ENCODE results near the gene RND1.

The RND1 gene

GRCh38 chr12:48810903-48811431 lies 54.7 kb downstream of the RND1 start:
- DNase-seq (ENCODE audit: low spot score): no peak
- TF ChIP-seq CTCF (IDR thresholded peaks at IDR 0.05; ENCODE audit: poor library complexity, severe bottlenecking): no peak
- no peaks in the 10 kb centered on the region for H3K9me3 ChIP-seq (ENCODE audit: severe bottlenecking)
- no peaks in the 10 kb centered on the region for H3K27me3 ChIP-seq (ENCODE audit: insufficient read depth, poor library complexity, severe bottlenecking)
- H3K4me1 ChIP-seq (ENCODE audit: insufficient read depth, poor library complexity, severe bottlenecking): no peaks in the 10 kb centered on the region
- H3K4me3 ChIP-seq (ENCODE audit: severe bottlenecking): no peak overlapping the region
- H3K36me3 ChIP-seq (ENCODE audit: low read depth): no peaks in the 10 kb centered on the region
- ATAC-seq (ENCODE audit: low read depth): peak; percentile 19; the same call in 2 of the 3 replicates
- H3K27ac ChIP-seq (ENCODE audit: poor library complexity, severe bottlenecking): no peak overlapping the region

DNA sequence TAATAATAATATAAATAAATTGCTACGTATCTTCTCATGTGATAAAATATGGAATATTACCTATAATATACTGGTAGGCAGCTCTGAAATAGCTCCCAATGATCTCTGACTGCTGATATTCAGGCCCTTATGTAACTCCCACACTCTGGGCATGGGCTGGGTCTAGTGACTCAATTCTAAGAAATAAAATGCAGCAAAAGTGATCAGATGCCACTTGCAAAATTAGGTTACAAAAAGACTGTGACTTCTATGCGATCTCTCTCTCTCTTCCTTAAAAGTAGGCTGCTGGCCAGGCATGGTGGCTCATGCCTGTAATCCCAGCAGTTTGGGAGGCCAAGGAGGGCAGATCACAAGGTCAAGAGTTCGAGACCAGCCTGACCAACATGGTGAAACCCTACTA lies 57.7 kb downstream of the RND1 start:
- H3K27me3 ChIP-seq (ENCODE audit: insufficient read depth, poor library complexity, severe bottlenecking): no peaks in the 10 kb centered on the region
- H3K4me3 ChIP-seq (ENCODE audit: severe bottlenecking): no peak overlapping the region

More for the DNA sequence above, 57.7 kb downstream of the RND1 start:
- DNase-seq (ENCODE audit: low spot score): no peak
- TF ChIP-seq CTCF (IDR thresholded peaks at IDR 0.05; ENCODE audit: poor library complexity, severe bottlenecking): no peak
- no peaks in the 10 kb centered on the region for H3K36me3 ChIP-seq (ENCODE audit: low read depth)
- H3K9me3 ChIP-seq (ENCODE audit: severe bottlenecking): no peaks in the 10 kb centered on the region
- no peaks in the 10 kb centered on the region for H3K4me1 ChIP-seq (ENCODE audit: insufficient read depth, poor library complexity, severe bottlenecking)
- no peak overlapping the region for H3K27ac ChIP-seq (ENCODE audit: poor library complexity, severe bottlenecking)
- no peak for ATAC-seq (ENCODE audit: low read depth)

Data from RWPE2 (cell line).